GM21515 (cell line): ENCODE data around the gene TSPEAR.
"Not testable (repeated sequence)": the region's sequence is repeated elsewhere in the genome, so short reads cannot be mapped to it uniquely, and the experiment has no call there.

Experiments
- ATAC-seq: cut with Tn5 transposase; IDR thresholded peaks from one replicate; pipeline ENCODE4 v1.9.1; 2021; ENCODE audit not compliant: unreplicated experiment

Gene TSPEAR

DNA sequence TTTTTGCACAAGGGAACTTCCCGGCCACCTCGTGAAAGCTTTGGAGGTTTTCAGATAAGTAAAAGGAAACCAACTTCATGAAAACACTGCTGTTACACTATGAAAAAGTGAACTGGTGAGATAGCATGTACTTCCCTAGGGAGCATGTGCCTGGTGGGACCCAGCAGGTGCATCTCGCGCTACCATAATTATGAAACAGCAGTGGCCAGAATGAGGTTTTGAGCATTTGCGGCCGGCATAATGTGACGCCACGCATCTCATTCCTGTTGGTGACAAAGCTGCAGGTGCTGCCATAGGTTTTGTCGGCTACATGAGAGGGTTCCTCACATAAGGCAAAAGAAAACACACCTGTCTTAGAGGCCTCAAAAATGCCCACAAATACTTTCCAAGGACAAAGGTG is 154.5 kb downstream of the TSPEAR start:
- ATAC-seq, result no peak

DNA sequence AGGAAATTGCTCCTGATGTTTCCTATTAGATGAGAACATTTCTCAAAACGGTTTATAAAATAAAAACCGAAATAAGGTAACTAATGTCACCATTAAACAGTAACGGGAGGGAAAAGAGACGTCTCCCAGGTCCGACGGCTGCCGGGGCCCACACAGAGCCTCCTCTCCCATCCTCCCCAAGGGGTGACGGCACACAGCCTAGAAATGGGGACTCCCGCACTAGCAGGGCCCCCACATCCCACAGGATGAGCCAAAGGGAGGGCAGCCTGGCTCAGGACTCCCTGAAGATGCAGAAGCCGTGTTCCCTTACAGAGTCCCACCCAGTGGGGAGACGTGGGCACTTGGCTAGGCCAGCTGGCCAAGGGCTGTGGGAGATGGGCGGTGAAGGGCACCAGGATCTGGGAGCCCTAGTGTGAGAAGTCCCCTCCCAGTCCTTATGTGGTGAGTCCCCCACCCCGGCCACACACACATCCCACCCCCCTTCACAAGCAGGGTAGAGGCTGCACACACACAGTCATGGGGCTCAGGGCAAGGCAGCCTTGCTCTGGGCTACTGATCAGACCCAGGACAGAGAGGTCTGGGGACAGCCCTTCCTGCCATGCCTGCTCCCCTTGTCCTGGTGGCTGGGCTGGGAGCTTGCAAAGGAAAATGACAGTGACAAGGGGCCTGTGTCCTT is 156.0 kb downstream of the TSPEAR start:
- ATAC-seq, result no peak

DNA sequence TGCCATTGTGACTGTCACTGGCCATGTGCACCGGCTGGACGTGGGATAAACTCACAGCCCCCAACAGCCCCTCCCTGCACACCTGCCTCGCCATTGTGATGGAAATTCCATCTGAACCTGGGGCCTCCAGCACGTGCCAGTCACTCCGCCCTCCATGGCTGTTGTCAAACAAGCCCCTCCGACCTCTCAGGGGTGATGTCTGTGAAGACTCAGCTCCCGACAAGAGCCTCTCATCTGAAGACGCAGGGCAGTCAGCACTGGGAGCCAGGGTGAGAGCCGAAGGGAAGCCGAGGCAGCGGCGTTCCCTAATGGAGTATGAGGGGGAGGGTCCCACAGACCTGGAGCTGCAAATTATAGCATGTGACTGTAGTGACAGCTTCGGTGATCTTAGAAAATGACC is 158.7 kb downstream of the TSPEAR start:
- no peak for ATAC-seq

DNA sequence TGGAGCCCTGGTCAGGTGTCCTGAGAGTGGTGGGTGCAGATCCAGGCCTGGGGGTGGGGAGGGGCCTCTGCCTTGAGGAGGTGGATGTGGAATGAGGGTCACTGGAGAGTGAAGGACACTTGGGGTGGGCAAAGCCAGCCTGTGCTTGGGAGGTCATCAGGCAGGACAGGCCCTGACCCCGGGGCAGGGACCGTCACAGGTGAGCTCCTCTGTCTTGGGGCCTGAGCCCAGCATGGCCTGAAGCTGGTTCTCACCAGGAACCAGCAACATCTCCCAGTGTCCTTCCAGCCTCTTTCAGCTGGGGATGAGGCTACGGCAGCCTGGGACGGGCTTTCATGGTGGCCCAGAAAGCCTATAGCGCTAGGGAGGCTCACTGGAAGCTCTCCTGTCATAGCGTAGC is 159.2 kb downstream of the TSPEAR start:
- ATAC-seq, result no peak

DNA sequence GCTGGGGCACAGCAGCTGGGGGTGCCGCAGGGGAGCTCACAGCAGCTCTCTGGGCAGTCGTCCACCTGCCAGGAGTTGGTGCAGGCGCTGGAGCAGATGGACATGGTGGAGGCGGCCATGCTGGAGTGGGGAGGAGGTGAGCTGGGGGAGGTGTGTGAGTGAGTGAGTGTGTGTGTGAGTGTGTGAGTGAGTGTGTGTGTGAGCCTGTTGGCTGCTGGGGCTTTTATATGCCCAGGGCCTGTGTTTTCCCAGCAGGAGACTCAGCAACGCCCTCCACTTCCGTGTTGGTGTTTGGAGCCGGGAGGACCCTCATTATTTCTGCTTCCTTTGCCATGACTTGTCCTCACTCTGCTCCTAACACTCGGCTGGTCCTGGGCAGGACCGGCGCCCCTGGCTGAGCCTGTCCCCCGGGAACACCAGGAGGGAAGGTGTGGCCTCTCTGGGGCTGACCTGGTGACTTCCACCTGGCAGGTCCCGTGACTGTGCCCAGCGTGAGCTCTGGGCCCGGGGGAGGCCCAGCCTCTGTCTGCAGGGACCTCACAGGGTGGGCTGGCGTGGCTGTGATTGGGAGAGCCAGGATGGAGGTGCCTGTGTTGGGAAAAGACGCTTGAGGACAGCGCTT is 159.9 kb downstream of the TSPEAR start, which contains the start of gene KRTAP10-2:
TSS of gene KRTAP10-2 (minus strand) at position 166 of the 622 bp plus-strand sequence. CDS start at position 119, 47 bp downstream.
- ATAC-seq, result no peak

DNA sequence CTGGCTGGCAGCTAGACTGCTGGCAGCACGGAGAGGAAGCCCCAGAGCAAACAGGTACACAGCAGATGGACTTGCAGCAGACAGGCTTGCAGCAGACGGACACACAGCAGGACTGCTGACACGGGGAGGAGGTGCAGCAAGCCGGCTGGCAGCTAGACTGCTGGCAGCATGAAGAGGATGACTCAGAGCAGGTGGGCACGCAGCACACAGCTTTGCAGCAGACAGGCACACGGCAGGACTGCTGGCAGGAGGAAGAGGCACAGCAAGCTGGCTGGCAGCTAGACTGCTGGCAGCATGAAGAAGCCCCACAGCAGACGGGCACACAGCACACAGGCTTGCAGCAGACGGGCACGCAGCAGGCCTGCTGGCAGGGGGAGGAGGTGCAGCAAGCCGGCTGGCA is 160.6 kb downstream of the TSPEAR start:
- ATAC-seq, result no peak

DNA sequence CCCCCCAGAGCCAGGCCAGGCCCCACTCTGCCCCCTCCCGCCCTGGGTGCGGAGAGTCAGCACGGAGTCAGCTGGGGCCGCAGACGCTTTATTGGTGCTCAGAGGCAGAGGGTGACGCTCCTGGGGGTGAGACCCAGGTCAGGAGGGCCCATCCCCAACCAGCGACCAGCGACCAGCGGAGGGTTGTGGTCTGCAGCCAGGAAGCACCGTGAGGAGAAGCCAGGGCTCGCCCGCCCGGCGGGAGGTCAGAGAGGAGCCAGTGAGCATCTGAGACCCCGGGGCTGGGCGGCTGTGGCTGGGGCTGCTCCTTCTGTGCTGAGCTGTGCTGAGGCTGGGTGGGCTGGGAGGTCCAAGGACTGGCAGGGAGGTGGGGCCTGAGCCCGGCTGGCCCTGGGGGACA is 161.1 kb downstream of the TSPEAR start:
- ATAC-seq, result not testable (repeated sequence)

DNA sequence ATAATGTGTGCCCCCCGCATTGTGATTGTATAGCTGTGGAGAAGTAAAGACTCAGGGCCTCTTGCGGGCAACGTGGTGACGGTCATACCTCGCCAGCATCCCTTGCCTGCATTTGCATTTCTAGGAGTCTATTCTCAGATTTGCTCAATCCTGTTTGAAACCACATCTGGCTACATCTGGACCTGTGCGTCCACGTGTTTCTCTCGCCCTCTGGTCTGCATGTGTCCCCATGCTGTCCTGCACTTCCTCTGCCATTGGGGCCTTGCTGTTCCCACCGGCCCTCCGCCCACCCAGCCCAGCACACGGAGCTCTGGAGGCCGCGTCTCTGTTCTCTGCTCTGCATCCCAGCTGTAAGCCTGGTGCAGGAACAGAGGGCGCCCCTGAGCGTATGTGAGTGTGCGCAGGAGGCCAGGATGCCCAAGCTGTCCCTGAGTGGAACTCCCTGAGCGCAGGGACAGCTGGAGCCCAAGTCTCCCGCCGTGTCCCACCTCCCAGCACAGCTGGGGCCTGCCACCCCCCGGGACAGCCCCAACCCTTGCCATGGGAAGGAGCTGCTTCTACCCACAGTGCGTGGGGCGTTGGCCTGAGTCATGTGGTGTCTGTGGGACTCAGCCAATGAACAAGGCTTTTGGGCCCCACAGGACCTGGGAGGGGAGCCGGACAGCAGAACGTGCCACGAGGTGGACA is 161.7 kb downstream of the TSPEAR start:
- no peak for ATAC-seq

DNA sequence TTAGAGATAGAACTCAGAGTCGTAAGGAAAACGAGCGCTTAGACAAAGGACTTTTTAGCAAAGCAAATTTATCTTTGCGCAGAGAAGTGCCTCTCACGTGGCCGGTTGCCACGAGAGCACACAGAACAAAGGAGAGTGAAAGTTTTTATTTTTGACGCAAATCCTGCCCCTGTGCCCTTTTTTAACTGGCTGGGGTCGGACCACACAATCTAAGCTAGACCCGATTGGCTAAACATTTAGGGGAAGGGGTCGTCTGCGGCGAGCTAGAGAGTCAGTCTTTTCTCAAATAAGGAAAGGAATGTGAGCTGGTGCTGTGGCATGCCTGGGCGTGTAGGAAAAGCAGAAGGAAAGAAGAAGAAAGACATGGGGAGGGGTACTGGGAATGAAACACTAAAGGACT is 162.4 kb downstream of the TSPEAR start:
- ATAC-seq, result no peak

DNA sequence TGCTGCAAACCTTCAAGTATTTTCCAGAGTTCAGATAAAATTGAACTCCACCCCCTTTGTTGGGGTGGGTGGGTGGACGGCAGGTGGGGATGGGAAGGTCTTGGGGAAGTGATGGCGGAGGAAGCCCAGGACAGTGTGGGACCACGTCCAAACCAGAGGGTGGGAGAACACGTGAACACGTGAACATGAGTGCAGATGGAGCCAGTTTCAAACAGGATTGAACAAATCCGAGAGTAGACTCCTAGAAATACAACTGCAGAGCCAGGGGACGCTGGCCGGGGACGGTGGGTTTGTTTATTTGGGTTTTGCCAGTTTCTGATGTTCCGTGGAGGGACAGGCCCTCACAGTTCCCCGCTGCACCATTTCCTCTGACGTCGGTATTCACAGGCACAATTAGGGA is 163.0 kb downstream of the TSPEAR start:
- no peak for ATAC-seq

DNA sequence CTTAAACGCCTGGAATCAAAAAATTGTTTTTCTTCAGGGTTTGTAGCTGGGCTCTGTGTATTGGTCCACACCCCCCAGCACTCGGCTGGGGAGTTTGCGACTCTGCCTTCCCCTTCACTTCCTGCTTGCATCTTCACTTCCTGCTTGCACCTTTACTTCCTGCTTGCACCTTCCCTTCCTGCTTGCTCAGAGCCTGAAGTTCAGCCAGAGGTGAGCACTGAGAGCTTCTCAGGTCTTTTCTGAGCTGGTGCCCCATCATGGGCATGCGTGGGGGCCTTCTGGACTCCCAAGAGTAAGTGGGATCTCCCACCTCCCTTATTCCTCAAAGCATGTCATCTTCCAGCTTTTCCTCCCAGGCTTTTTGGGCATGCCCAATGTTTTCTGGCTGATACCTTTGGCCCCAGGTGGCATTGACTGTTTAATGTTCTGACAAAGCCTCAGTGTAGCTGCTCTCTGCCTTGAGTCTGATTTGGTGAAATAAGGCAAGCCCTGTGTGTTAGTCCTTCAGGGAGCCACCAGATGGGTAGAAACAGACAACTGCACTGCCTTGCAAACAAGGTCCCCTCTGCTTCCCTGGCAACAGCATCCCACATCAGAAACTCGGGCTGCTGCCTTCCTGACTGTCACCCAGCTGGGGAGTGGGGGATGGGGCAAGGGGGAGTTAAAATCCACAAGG is 163.6 kb downstream of the TSPEAR start:
- no peak for ATAC-seq

DNA sequence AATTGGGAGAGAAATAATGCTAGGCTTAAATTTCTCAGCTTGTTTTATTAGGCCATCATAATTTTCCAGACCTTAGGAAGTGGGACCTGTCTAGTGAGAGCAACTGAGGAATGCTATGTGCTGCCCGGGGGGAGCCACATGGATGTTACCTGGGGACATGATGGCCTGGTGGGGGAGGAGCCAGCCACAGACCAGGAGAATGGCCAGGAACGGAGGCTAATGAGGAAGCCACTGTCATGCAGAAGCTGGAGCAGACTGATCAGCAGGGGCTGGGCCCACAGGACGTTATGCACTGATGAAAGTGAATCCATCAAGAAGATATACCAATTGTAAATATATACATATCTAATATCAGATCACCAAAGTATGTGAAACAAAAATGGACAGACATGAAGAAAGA is 166.8 kb downstream of the TSPEAR start:
- no peak for ATAC-seq

DNA sequence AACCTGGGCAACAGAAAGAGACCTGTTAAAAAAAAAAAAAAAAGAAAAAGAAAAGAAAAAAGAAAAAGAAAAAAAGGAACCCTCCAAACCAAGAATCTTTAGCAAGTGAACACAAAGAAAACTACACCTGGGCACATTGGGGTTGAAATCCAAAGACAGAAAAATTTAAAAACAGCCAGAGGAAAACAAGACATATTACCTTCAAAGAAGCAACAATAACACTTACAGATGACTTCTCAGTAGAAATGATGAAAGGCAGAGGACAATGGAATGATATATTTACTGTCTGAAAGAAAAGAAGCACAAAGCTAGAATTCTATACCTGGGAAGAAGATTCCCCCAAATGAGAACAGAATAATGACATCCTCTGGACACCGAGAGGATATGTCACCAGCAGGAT is 168.7 kb downstream of the TSPEAR start:
- no peak for ATAC-seq

DNA sequence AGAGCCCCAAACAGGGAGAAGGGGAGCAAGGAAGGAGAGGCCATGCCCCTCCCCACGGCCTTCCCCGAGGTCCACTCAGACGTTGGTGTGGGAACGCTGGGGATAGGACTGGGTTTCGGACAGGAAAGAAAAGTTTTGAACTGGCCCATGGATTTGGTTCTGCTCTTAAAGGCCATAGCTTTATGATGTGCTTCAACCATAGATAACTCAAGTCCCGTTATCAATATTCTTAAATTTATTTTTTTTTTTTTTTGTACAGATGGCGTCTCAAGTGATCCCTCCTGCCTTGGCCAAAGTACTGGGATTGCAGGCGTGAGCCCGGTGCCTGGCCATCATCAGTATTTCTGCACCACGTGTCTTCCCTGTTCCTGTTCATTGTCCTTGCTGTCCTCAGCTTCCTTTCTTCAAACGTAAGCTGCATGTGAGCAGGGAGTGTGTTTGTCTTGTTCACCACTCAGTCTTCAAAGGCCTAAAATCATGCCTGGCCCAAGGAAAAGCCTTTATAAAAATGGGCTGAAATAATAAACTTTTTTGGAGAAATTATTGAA is 170.6 kb downstream of the TSPEAR start:
- ATAC-seq, result no peak

DNA sequence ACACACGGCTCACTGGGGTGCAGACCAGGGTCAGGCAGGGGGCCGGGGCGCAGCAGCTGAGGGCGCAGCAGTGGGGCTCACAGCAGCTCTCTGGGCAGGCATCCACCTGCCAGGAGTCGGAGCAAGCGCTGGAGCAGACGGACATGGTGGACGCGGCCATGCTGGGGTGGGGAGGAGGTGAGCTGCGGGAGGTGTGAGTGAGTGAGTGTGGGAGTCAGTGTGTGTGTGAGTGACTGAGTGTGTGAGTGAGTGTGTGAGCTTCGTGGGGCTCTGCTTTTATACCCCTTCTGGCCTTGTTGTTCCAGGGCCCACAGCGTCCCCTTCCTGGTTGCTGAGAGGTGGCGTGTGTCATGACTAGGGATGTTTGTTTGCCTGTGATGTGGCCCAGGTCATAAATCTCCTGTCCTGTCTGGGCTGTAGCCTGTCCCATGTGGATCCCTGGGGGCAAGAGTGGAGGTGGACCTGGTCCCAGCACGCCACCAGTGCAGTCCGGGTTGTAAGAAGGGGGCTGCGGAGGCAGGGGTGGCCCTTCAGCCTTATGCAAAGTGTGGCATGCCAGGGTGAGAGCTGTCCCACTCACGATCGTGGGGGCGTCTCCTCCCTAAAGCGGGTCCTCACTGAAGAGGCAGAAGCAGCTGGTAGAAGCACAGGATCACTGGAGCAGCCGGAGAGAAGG is 171.2 kb downstream of the TSPEAR start, which contains the start of gene KRTAP10-1:
TSS of gene KRTAP10-1 (minus strand) at position 205 of the 676 bp plus-strand sequence. CDS start at position 160, 45 bp downstream.
- ATAC-seq, result no peak

DNA sequence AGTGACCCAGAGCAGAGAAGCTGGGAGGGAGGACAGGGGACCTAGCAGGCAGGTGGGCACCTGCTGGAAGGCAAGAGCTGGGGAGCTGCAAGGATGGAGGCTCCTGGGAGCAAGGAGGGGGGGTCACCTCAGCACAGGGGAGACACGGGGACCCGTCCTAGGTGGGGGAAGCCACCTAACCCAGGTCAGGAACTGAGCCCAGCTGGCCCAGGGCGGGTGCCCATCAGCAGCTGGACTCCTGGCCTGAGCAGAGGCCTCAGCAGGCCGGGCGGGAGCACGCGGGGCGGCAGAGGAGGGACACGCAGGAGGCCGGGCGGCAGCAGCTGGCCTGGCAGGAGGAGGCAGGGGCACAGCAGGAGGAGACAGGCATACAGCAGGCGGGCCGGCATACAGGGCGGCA is 172.3 kb downstream of the TSPEAR start:
- ATAC-seq, result no peak

DNA sequence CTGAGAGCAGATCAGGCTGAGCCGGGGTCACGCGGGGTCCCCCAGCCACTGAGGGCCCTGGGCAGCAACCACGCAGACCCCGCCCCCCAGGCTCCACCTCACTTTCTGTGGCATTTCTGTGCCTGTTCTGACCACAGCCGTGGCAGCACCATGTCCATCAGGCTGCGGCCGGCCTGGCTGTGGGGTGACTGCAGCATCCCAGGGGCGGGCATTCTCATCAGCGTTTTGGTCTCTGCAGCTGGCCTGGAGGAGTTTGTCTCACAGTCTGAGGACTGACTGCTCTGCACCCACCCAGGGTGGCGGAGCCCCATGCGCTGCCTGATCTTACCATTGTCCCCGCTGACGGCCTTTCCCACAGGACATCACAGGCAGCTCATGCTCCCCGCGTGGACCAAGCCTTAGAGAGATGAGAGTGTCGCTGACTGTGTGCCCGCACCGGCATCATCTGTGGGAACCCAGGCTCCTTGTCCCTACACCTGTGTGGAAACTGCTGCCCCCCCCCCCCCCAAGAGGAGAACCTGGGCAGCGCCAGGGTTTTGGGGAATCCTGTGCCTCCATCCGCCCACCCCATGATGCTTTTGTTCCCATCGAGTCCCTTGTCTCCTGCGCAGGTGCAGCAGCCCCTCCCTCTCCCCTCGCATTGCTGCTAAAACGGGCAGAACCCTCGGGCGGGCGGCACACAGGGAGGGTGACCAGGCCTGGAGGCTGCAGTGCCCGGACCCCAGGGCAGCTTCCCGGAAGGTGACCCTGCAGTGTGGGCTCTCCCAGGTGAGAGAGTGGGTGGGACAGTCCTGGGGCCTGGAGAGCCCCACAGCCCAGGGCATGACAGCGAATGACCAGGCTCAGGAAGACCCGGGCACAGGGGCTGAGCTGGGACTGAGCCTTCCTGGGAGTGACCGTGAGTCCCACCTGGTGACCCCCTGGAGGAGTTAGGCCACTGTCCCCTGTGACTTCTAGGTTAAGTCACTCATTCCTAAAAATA is 173.2 kb downstream of the TSPEAR start:
- no peak for ATAC-seq

DNA sequence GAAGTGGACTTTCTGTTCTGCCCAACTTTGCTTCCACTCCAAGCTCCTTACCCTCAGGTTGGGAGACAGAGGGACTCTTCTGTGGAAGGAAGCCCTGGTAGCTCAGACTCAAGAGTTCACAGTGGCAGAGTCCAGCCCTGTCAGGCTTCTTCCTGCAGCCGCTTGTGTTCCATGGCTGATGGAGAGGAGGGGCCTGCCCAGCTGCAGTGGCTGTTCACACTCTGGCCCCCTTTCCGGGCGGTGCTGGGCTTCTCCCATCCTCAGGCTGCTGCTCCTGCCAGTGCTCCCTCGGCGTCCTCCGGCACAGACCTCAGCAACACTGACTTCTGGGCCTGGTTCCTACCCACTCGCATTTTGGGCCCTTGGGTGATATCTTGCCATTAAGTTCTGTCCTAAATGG is 175.4 kb downstream of the TSPEAR start:
- no peak for ATAC-seq

DNA sequence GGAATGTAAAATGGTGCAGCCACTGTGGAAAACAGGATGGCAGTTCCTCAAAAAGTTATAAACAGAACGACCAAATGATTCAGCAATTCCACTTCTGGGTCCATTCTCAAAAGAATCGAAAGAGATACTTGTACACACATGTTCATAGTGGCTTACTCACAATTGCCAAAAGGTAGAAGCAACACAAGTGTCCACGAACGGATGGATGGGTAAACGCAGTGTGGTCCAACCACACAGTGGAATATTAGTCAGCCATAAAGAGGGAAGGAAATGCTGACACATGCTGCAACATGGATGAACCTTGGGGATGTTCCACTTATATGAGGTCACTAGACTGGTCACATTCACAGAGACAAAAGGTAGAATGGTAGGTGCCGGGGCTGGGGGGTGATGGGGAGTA is 176.7 kb downstream of the TSPEAR start:
- ATAC-seq, result no peak
